HUES48 (cell line): ENCODE data around the gene NEDD4.
"Not testable (repeated sequence)": the region's sequence is repeated elsewhere in the genome, so short reads cannot be mapped to it uniquely, and the experiment has no call there.

Source experiments
- H3K27ac ChIP-seq: one replicate; pipeline ENCODE4 v1.7.0; 2013; ENCODE audit warnings: low read depth, low read length, inconsistent platforms
- H3K27me3 ChIP-seq: 2 replicates; pipeline ENCODE4 v1.6.1; 2013; ENCODE audit warnings: mild to moderate bottlenecking, low read length; ENCODE audit not compliant: control insufficient read depth, insufficient read depth
- H3K36me3 ChIP-seq: 2 replicates; pipeline ENCODE4 v1.6.1; 2013; ENCODE audit warnings: low read length; ENCODE audit not compliant: control insufficient read depth, insufficient read depth
- H3K4me1 ChIP-seq: 2 replicates; pipeline ENCODE4 v1.6.1; 2013; ENCODE audit warnings: mild to moderate bottlenecking, low read length; ENCODE audit not compliant: control insufficient read depth, insufficient read depth
- H3K4me3 ChIP-seq: 2 replicates; pipeline ENCODE4 v1.5.1; 2013; ENCODE audit warnings: mild to moderate bottlenecking, low read depth, low read length
- H3K9ac ChIP-seq: 2 replicates; pipeline ENCODE4 v1.6.1; 2013; ENCODE audit warnings: mild to moderate bottlenecking, low read depth, low read length, moderate library complexity
- H3K9me3 ChIP-seq: 2 replicates; pipeline ENCODE4 v1.6.1; 2013; ENCODE audit warnings: low read length; ENCODE audit not compliant: control insufficient read depth, insufficient read depth

NEDD4 gene

DNA sequence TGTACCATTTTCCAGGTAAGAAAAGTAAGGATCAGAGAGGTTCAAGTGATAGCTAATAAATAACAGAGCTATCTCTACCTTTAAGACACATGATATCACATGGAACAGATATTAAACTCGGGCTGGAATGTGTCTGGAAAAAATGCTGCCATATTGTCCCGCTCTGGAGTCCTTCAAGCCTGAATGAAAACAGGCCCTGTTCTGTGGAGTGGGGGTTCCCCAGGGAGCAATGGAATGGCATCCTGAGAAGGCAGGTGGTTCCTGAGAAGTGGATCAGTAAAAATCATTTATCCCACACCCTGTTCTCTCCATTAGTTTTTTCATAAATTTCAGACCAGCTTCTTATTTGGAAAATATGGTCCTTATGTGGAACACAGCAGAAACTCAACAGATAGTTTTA, 193.2 kb downstream of the NEDD4 start:
- peaks cover 10% of the 10 kb centered on the region for H3K4me1 ChIP-seq
- H3K27ac ChIP-seq, result no peak overlapping the region
- H3K9me3 ChIP-seq, result no peaks in the 10 kb centered on the region
- H3K9ac ChIP-seq, result no peak overlapping the region
- H3K36me3 ChIP-seq, result no peaks in the 10 kb centered on the region
- H3K27me3 ChIP-seq, result no peaks in the 10 kb centered on the region
- no peak overlapping the region for H3K4me3 ChIP-seq

DNA sequence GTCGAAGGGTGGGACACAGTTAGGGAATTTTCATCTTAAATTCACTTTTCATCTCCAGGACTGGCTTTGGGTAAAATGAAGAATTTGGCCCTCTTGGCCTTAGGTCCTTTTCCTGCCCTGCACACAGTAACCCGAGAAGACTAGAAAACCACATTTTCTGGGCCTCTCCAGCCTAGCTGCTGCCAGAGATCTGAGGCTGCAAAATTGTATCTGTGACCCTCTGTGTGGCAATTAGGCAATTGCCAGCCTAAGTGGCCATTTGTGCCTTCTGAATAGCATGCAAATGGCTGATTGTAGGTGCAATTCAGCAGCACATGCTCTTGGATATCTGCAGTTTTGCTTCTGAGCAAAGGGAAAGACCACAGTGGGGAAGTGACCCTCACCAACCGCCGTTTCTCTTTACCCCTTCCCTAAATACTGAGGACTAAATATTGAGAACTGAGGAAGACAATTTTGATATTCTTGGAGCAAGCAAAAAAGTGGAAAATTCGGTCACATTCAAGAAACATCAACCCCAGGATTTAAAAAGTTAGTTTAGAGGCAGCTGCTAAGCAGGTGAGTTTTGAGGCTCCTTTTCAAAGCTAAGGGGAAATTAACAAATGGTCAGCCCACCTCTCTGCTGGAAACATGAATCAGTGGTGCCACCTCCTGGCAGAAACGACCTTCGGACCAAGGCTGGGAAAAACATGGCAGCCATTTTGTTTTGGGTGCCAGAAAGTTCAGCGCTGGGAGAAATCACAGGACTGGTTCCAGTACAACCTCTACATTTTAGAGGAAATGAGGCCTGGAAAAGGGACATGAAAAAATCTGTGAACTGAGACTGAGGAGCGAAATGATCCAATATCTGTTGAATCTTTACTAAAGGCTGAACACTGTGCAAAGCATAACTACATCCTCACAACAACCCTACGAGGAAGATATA, 193.9 kb downstream of the NEDD4 start:
- Histone ChIP-seq H3K36me3 (no peaks in the 10 kb centered on the region), H3K4me3 (no peak overlapping the region)

DNA sequence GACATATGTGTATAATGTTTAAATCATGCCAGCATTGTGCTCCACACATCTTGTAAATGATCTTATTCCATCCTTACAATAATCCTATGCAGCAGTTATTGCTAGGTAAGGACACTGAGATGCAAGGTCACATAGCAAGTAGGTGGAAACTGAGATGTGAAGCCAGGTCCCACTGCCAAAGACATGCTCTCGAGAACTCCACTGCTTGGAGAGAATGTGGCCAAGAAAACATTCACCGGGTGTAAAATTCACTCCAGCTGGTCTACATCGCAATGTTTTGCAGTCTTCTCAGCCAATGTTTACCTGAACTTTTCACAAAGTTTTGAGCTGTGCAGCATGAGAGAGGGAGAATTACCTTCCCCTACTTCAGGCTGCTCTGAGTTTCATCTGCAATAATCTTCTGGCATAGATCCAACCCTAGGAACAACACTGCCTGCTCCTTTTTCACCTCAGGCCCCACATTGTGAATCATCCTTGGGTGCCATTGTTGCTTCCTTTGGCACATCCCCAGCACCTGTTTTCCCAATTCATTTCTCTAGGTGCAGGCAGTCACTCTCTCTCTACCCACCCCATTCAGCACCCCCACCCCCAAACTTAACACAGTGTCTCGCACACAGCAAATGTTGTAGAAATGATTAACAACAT, 197.0 kb downstream of the NEDD4 start:
- Histone ChIP-seq H3K27ac (no peak overlapping the region), H3K27me3 (no peaks in the 10 kb centered on the region), H3K4me3 (no peak overlapping the region), H3K9me3 (peaks cover 5% of the 10 kb centered on the region; the same call in 1 of the 2 replicates), H3K9ac (no peak overlapping the region), H3K36me3 (no peaks in the 10 kb centered on the region), H3K4me1 (peaks cover 6% of the 10 kb centered on the region)

More for the DNA sequence above, 193.9 kb downstream of the NEDD4 start:
- Histone ChIP-seq H3K9me3 (peaks cover under 1% of the 10 kb centered on the region; the same call in 1 of the 2 replicates), H3K4me1 (peaks cover 10% of the 10 kb centered on the region), H3K27me3 (no peaks in the 10 kb centered on the region), H3K27ac (peak overlapping the region; percentile 35), H3K9ac (no peak overlapping the region; the same call in 1 of the 2 replicates)

DNA sequence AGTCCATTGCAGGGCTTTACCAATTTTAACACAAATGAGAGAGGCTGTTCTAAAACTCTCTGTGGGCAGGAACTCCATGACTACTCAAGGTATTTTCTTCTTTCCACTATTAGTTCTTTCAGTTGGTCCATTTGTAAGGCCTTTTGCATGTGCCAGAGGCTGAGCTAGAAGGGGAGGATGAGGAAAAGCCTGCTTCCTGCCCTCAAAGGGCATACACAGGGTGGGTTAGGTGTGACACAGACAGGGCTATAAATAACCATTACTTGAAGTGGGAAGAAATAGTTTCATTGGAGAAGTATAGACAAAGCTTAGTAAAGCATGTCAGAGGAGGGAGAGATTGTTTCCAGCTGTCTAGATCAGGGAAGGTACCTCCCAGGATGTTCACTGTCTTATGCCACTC, 198.4 kb downstream of the NEDD4 start:
- no peak overlapping the region for H3K4me3 ChIP-seq
- H3K27ac ChIP-seq, result no peak overlapping the region
- H3K9ac ChIP-seq, result no peak overlapping the region
- no peaks in the 10 kb centered on the region for H3K27me3 ChIP-seq
- peaks cover 5% of the 10 kb centered on the region; the same call in 1 of the 2 replicates for H3K9me3 ChIP-seq
- H3K4me1 ChIP-seq, result peaks cover 6% of the 10 kb centered on the region
- H3K36me3 ChIP-seq, result no peaks in the 10 kb centered on the region

DNA sequence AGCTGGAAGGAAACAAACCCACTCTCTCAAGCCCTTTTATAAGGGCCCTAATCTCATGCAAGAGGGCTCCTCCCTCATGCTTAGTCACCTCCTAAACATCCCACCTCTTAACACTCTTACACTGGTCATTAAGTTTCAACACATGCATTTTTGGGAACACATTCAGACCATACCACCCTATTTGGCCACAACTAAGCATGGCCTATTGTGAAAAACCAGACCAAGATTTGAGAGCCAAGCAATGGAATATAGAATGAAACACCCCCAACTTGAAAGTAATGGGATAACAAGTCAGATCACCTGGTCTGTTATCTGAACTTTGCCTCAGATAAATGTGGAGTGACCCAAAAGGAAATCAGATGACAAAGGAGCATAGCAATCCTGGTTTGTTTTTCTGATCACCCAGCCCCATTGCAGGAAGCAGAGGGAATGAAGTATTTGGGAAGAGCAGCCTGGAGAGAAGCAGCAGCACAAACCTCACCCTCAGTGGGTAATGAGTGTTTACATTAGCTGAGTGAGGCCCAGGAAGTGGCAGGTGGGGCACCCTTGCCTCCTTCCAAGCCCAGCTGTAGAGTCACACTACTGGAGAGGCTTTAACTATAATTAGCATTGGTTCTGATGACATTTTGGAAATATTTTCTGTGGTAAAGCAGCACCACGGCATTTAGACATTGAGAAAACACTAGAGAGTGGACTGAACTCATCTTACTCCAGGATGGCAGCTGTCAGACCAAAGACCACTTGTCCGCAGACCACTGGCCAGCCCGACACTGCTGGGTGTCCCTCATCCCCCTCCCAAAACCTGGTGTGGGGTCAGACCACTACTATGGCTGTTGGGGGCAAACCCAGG, 201.6 kb downstream of the NEDD4 start:
- H3K27ac ChIP-seq, result no peak overlapping the region
- H3K9ac ChIP-seq, result no peak overlapping the region
- H3K4me3 ChIP-seq, result no peak overlapping the region
- H3K4me1 ChIP-seq, result 0 out of 2 replicates have a peak, but pooled peaks cover under 1% of the 10 kb centered on the region
- peaks cover 5% of the 10 kb centered on the region; the same call in 1 of the 2 replicates for H3K9me3 ChIP-seq
- H3K36me3 ChIP-seq, result no peaks in the 10 kb centered on the region
- no peaks in the 10 kb centered on the region for H3K27me3 ChIP-seq

DNA sequence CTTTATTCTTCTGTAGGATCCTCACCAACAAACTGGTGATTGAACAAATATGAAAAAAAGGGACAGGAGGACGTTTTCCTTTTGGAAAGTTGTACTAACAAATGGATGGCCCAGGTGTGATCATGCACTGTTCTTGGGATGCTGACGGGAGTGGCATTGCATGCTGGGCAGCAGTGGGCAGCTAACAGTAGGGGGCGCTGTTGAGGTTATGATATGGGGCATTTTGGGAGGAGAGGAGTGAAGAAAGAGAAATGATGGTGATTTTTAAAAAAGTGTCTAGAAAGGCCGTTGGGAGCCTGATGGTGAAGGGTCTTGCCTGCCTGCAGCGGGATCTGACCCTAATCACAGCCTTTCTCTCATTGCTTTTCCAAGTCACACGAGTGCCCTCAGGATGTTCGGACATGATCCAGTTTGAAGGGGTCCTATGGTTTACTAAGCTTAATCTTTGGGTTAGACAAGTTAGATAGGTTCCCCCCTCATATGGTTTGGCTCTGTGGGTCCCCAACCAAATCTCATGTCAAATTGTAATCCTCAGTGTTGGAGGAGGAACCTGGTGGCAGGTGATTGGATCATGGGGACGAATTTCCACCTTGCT, 204.2 kb downstream of the NEDD4 start:
- no peaks in the 10 kb centered on the region for H3K36me3 ChIP-seq
- no peak overlapping the region for H3K27ac ChIP-seq
- H3K4me1 ChIP-seq, result peaks cover 9% of the 10 kb centered on the region
- no peak overlapping the region for H3K4me3 ChIP-seq
- H3K9ac ChIP-seq, result no peak overlapping the region
- H3K9me3 ChIP-seq, result 0 out of 2 replicates have a peak, but pooled peaks cover under 1% of the 10 kb centered on the region
- no peaks in the 10 kb centered on the region for H3K27me3 ChIP-seq

DNA sequence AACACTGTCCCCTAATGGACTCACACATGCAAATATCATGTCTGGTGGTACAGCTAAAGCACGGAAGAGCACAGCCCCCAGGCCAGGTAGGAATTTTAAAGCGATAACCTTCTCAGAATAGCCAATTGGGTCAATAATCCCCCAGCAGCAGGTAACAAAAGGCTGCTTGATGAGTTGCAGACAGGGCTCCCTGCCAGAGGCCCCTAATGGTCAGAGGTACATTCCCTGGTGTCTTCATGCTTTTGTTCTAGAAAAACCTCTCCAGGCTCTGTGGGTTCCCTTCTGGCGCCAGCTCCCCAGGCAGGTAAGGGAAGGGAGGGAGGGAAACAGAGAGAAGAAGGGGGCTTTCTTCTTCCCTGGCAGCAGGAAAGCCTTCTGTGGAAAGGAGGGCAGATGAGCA, 207.1 kb downstream of the NEDD4 start:
- no peak overlapping the region for H3K9ac ChIP-seq
- no peaks in the 10 kb centered on the region for H3K9me3 ChIP-seq
- no peaks in the 10 kb centered on the region for H3K27me3 ChIP-seq
- peaks cover 9% of the 10 kb centered on the region for H3K4me1 ChIP-seq
- no peak overlapping the region for H3K4me3 ChIP-seq
- no peaks in the 10 kb centered on the region for H3K36me3 ChIP-seq
- peak overlapping the region; percentile 64 for H3K27ac ChIP-seq

DNA sequence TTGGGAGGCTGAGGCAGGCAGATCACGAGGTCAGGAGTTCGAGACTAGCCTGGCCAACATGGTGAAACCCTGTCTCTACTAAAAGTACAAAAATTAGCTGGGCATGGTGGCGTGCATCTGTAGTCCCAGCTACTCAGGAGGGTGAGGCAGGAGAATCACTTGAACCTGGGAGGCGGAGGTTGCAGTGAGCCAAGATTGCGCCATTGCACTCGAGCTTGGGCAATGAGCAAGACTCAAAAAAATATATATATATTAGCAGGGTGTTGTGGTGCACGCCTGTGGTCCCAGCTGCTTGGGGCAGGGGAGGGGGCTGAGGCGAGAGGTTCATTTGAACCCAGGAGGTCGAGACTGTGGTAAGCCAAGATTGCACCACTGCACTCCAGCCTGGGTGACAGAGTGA, 207.8 kb downstream of the NEDD4 start:
- not testable (repeated sequence) for H3K9ac ChIP-seq, H3K4me3 ChIP-seq, H3K27me3 ChIP-seq, H3K9me3 ChIP-seq, H3K36me3 ChIP-seq, H3K4me1 ChIP-seq
- peak overlapping the region; percentile 64 for H3K27ac ChIP-seq

DNA sequence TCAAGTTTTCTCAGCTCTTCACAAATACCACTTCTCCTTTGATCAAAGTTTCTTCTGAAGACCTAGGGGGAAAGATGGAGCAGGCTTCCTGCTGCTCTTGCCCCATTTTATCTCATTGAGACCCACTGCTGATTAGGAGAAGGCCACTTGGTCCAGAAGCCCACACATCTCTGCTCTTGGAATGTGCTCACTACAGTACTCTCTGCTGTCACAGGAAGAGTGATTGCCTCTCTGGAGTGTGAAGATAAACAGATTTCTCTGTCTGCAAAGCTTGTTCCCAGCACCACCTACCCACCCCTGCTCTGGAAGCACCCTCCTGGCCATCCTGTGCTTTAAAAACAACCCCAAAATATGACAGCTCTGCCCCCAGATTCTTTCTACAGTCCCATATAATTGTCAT, 209.1 kb downstream of the NEDD4 start:
- no peaks in the 10 kb centered on the region for H3K9me3 ChIP-seq
- H3K4me1 ChIP-seq, result peaks cover 9% of the 10 kb centered on the region
- H3K27ac ChIP-seq, result no peak overlapping the region

DNA sequence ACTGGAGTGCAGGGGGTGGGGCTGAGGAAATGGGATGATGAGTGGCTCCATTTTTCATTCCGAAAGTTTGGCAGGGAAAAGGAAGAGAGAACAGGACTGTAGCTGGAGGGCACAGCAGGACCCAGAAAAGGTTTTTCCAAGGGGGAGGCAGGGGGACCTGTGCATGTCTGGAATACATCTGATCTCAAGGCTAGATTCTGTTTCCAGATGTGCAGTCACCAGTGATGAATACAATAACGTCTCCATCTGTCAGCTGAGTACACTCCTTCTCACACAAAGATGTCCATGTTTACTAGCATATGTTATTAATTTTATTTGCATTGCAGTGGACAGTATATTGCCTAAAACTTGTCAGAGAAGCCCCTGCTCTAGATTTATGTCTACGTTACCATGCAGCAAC, 210.5 kb downstream of the NEDD4 start:
- Histone ChIP-seq H3K27ac (no peak overlapping the region), H3K4me1 (peaks cover 9% of the 10 kb centered on the region), H3K4me3 (no peak overlapping the region), H3K9me3 (no peaks in the 10 kb centered on the region), H3K36me3 (no peaks in the 10 kb centered on the region), H3K27me3 (no peaks in the 10 kb centered on the region), H3K9ac (no peak overlapping the region)

More for the DNA sequence above, 209.1 kb downstream of the NEDD4 start:
- Histone ChIP-seq H3K9ac (no peak overlapping the region), H3K27me3 (no peaks in the 10 kb centered on the region), H3K4me3 (no peak overlapping the region), H3K36me3 (no peaks in the 10 kb centered on the region)
